ENCODE results near the gene KCTD10. TPM values are rescaled to one million over a fixed set of nuclear protein-coding genes. Genes with fewer than 3 reads are reported as not detected.

The KCTD10 gene
- total RNA-seq, 1 experiment from 2014 or later = 44.7 TPM

GRCh38 chr12:109521831-109522230 is 44.7 kb upstream of the KCTD10 start (continued):
- TF ChIP-seq, protein P1, sequence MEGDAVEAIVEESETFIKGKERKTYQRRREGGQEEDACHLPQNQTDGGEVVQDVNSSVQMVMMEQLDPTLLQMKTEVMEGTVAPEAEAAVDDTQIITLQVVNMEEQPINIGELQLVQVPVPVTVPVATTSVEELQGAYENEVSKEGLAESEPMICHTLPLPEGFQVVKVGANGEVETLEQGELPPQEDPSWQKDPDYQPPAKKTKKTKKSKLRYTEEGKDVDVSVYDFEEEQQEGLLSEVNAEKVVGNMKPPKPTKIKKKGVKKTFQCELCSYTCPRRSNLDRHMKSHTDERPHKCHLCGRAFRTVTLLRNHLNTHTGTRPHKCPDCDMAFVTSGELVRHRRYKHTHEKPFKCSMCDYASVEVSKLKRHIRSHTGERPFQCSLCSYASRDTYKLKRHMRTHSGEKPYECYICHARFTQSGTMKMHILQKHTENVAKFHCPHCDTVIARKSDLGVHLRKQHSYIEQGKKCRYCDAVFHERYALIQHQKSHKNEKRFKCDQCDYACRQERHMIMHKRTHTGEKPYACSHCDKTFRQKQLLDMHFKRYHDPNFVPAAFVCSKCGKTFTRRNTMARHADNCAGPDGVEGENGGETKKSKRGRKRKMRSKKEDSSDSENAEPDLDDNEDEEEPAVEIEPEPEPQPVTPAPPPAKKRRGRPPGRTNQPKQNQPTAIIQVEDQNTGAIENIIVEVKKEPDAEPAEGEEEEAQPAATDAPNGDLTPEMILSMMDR (IDR thresholded peaks at IDR 0.05) = no peak
- TF ChIP-seq ETV6 (CRISPR knock-in tag; IDR thresholded peaks at IDR 0.05) = no peak

DNA sequence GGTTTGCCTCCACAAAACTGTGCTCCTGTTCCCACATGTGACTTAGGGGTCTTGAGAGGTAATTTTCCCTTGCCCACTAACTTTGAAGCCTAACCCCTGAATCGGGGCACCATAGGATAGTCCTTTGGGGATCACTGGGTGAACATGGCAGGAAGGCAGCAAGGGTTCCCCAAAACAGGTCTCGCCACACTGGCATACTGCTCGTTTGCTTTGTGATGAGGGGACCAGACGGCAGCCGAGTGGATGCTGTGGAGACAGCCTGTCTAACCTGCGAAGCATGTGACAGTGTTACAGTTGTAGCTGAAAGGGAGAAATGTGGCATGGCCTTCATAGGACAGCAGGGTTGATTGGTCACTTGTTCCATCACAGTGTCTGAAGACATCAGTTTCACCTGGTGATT is 42.7 kb upstream of the KCTD10 start:
- no peaks in the 10 kb centered on the region for H3K9me3 Mint-ChIP-seq
- ChIA-PET CTCF (interaction anchor here (0.8 to 2.8 kb wide), 13 partner anchors 10 to 255 kb away, joined by 3 to 31 read pairs (median 5); no protein-coding TSS in a partner anchor), POLR2A (no interaction called here)
- TF ChIP-seq ZNF263 (CRISPR knock-in tag; IDR thresholded peaks at IDR 0.05; ENCODE audit: low read depth) (no peak), NR1H2 (CRISPR knock-in tag; IDR thresholded peaks at IDR 0.05) (no peak), CREB1 (CRISPR knock-in tag; IDR thresholded peaks at IDR 0.05) (no peak), ZNF512 (CRISPR knock-in tag; IDR thresholded peaks at IDR 0.05; ENCODE audit: borderline replicate concordance) (no peak), TP53 (CRISPR knock-in tag; IDR thresholded peaks at IDR 0.05) (no peak), ESRRA (CRISPR knock-in tag; IDR thresholded peaks at IDR 0.05; ENCODE audit: borderline replicate concordance) (no peak), MXD4 (CRISPR knock-in tag; IDR thresholded peaks at IDR 0.05; ENCODE audit: borderline replicate concordance) (no peak), ZNF121 (CRISPR knock-in tag; IDR thresholded peaks at IDR 0.05) (no peak), ZNF425 (CRISPR knock-in tag; conservative IDR thresholded peaks at IDR 0.05) (no peak), EMX1 (CRISPR knock-in tag; IDR thresholded peaks at IDR 0.05) (no peak), OVOL2 (CRISPR knock-in tag; IDR thresholded peaks at IDR 0.05; ENCODE audit: borderline replicate concordance) (no peak), IRF1 (CRISPR knock-in tag; IDR thresholded peaks at IDR 0.05) (no peak), ZBTB21 (CRISPR knock-in tag; IDR thresholded peaks at IDR 0.05; ENCODE audit: borderline replicate concordance) (no peak), SMAD4 (CRISPR knock-in tag; IDR thresholded peaks at IDR 0.05) (no peak), SP1 (CRISPR knock-in tag; conservative IDR thresholded peaks at IDR 0.05) (no peak), ZNF317 (CRISPR knock-in tag; IDR thresholded peaks at IDR 0.05; ENCODE audit: borderline replicate concordance, low read depth) (no peak), ELF4 (CRISPR knock-in tag; IDR thresholded peaks at IDR 0.05; ENCODE audit: low read depth) (no peak)
- TF ChIP-seq, protein P2, sequence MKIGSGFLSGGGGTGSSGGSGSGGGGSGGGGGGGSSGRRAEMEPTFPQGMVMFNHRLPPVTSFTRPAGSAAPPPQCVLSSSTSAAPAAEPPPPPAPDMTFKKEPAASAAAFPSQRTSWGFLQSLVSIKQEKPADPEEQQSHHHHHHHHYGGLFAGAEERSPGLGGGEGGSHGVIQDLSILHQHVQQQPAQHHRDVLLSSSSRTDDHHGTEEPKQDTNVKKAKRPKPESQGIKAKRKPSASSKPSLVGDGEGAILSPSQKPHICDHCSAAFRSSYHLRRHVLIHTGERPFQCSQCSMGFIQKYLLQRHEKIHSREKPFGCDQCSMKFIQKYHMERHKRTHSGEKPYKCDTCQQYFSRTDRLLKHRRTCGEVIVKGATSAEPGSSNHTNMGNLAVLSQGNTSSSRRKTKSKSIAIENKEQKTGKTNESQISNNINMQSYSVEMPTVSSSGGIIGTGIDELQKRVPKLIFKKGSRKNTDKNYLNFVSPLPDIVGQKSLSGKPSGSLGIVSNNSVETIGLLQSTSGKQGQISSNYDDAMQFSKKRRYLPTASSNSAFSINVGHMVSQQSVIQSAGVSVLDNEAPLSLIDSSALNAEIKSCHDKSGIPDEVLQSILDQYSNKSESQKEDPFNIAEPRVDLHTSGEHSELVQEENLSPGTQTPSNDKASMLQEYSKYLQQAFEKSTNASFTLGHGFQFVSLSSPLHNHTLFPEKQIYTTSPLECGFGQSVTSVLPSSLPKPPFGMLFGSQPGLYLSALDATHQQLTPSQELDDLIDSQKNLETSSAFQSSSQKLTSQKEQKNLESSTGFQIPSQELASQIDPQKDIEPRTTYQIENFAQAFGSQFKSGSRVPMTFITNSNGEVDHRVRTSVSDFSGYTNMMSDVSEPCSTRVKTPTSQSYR (CRISPR knock-in tag; IDR thresholded peaks at IDR 0.05) = no peak
- TF ChIP-seq, protein P3, sequence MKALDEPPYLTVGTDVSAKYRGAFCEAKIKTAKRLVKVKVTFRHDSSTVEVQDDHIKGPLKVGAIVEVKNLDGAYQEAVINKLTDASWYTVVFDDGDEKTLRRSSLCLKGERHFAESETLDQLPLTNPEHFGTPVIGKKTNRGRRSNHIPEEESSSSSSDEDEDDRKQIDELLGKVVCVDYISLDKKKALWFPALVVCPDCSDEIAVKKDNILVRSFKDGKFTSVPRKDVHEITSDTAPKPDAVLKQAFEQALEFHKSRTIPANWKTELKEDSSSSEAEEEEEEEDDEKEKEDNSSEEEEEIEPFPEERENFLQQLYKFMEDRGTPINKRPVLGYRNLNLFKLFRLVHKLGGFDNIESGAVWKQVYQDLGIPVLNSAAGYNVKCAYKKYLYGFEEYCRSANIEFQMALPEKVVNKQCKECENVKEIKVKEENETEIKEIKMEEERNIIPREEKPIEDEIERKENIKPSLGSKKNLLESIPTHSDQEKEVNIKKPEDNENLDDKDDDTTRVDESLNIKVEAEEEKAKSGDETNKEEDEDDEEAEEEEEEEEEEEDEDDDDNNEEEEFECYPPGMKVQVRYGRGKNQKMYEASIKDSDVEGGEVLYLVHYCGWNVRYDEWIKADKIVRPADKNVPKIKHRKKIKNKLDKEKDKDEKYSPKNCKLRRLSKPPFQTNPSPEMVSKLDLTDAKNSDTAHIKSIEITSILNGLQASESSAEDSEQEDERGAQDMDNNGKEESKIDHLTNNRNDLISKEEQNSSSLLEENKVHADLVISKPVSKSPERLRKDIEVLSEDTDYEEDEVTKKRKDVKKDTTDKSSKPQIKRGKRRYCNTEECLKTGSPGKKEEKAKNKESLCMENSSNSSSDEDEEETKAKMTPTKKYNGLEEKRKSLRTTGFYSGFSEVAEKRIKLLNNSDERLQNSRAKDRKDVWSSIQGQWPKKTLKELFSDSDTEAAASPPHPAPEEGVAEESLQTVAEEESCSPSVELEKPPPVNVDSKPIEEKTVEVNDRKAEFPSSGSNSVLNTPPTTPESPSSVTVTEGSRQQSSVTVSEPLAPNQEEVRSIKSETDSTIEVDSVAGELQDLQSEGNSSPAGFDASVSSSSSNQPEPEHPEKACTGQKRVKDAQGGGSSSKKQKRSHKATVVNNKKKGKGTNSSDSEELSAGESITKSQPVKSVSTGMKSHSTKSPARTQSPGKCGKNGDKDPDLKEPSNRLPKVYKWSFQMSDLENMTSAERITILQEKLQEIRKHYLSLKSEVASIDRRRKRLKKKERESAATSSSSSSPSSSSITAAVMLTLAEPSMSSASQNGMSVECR (CRISPR knock-in tag; IDR thresholded peaks at IDR 0.05; ENCODE audit: borderline replicate concordance) = no peak
- TF ChIP-seq, protein P4, sequence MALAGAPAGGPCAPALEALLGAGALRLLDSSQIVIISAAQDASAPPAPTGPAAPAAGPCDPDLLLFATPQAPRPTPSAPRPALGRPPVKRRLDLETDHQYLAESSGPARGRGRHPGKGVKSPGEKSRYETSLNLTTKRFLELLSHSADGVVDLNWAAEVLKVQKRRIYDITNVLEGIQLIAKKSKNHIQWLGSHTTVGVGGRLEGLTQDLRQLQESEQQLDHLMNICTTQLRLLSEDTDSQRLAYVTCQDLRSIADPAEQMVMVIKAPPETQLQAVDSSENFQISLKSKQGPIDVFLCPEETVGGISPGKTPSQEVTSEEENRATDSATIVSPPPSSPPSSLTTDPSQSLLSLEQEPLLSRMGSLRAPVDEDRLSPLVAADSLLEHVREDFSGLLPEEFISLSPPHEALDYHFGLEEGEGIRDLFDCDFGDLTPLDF (CRISPR knock-in tag; IDR thresholded peaks at IDR 0.05) = no peak
- H3K4me3 Mint-ChIP-seq = no peak overlapping the region
- H3K36me3 Mint-ChIP-seq = peaks cover 33% of the 10 kb centered on the region
- H3K27ac Mint-ChIP-seq = no peak overlapping the region
- no peak for ATAC-seq
- no peak for DNase-seq (ENCODE audit: low spot score)
- peaks cover 6% of the 10 kb centered on the region for H3K4me1 Mint-ChIP-seq
- no peaks in the 10 kb centered on the region for H3K27me3 Mint-ChIP-seq (ENCODE audit: low read depth)
